Activated naive CD8-positive, alpha-beta T cell treated with anti-CD3 and anti-CD28 coated beads for 36 hours (primary cell): ENCODE data around the gene OTUD5. TPM values are rescaled to one million over a fixed set of nuclear protein-coding genes. Genes with fewer than 3 reads are reported as not detected.
"Not testable (repeated sequence)": the region's sequence is repeated elsewhere in the genome, so short reads cannot be mapped to it uniquely, and the experiment has no call there.

Source experiments
- DNase-seq: peaks from one replicate; pipeline ENCODE4 v3.0.0; 2021
- H3K27ac Mint-ChIP-seq: one replicate; pipeline ENCODE4 v1.8.0; 2022; ENCODE audit warnings: mild to moderate bottlenecking, moderate library complexity, mixed read lengths
- H3K27me3 Mint-ChIP-seq: one replicate; pipeline ENCODE4 v1.8.0; 2022; ENCODE audit warnings: mild to moderate bottlenecking, mixed read lengths
- H3K36me3 Mint-ChIP-seq: one replicate; pipeline ENCODE4 v1.8.0; 2021; ENCODE audit warnings: mild to moderate bottlenecking, mixed read lengths
- H3K4me1 Mint-ChIP-seq: one replicate; pipeline ENCODE4 v1.8.0; 2021; ENCODE audit warnings: mixed read lengths
- H3K4me3 Mint-ChIP-seq: one replicate; pipeline ENCODE4 v1.8.0; 2022; ENCODE audit warnings: mild to moderate bottlenecking, moderate library complexity, mixed read lengths
- H3K9me3 Mint-ChIP-seq: one replicate; pipeline ENCODE4 v1.8.0; 2022; ENCODE audit warnings: mixed read lengths
- total RNA-seq, 2 experiments: library from RNA; stranded (reverse); gene quantifications; one replicate each; pipeline ENCODE4 v1.2.3, GENCODE V29; 2021

OTUD5 gene
- total RNA-seq, 2 experiments from 2014 or later = 57.3 to 59.5 TPM

DNA sequence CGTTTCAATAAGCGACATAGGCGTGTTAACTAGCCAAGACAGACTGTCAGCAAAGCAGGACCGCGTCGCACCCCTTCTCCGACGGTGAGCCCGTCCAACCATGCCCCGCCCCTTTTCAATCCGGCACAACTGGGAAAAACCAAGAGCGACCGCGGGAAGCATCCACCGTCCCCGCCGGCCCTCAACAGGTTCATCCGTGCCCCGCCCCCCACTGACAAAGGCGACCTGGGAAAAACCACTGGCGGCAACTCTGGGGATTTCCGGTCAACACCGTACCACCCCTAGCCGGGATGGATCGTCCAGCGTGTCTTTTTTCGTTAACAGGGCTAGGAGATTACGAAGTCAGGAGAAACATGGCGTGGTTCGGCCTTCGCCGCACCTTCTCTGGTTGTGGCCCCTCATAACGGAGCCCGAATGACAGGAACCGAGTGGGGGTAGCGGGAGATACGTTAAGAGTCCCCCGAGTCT, 60.2 kb downstream of the OTUD5 start:
- H3K27me3 Mint-ChIP-seq = no peaks in the 10 kb centered on the region
- peak overlapping the region; percentile 92 for H3K27ac Mint-ChIP-seq
- no peaks in the 10 kb centered on the region for H3K9me3 Mint-ChIP-seq
- peak overlapping the region; percentile 89 for H3K4me3 Mint-ChIP-seq
- H3K36me3 Mint-ChIP-seq = peaks cover 9% of the 10 kb centered on the region
- peak; percentile 67 for DNase-seq
- peaks cover 20% of the 10 kb centered on the region for H3K4me1 Mint-ChIP-seq

DNA sequence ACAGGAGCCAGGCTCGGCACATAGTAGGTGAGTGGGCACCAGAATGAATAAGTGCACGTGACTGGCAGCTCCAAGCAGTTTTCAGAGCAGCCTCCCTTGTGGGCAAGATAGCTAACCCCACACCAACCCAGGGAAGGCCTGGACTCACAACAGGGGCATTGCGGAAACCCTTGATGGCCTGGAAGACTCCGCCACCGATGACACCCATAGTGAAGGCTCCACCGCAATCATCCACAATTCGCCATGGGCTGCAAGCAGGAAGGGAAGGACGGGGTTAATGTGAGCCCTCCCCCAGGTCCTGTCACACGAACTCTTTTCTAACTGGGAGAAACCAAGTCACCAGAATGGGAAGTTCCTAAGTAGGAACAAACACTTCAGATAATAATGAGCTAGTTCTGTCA, 60.8 kb downstream of the OTUD5 start:
- peaks cover 23% of the 10 kb centered on the region for H3K4me1 Mint-ChIP-seq
- no peak for DNase-seq
- H3K27me3 Mint-ChIP-seq = no peaks in the 10 kb centered on the region
- H3K9me3 Mint-ChIP-seq = no peaks in the 10 kb centered on the region
- H3K4me3 Mint-ChIP-seq = peak overlapping the region; percentile 89
- H3K27ac Mint-ChIP-seq = peak overlapping the region; percentile 92
- H3K36me3 Mint-ChIP-seq = peaks cover 7% of the 10 kb centered on the region

DNA sequence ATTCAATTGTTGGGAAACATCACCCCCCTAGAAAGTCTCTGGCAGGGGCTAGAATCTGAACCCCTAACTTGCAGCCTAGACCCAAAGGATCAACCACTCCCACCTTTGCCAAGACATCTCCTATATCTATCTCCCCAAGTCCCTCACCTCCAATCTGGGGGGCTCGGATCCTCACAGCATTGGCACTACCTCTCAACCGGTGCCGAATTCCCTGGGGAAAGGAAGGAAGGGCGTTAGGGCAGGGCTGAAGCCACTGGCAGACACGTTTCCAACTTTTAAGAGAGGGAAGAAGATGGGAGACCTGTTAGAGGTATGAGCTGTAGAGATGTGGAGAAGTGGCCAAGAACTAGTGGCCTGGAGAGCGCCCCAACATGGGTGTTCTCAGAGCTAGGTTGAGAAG, 62.5 kb downstream of the OTUD5 start:
- H3K27ac Mint-ChIP-seq = peak overlapping the region; percentile 12
- no peaks in the 10 kb centered on the region for H3K27me3 Mint-ChIP-seq
- H3K36me3 Mint-ChIP-seq = peaks cover 7% of the 10 kb centered on the region
- DNase-seq = no peak
- H3K4me1 Mint-ChIP-seq = peaks cover 30% of the 10 kb centered on the region
- H3K9me3 Mint-ChIP-seq = no peaks in the 10 kb centered on the region
- no peak overlapping the region for H3K4me3 Mint-ChIP-seq

DNA sequence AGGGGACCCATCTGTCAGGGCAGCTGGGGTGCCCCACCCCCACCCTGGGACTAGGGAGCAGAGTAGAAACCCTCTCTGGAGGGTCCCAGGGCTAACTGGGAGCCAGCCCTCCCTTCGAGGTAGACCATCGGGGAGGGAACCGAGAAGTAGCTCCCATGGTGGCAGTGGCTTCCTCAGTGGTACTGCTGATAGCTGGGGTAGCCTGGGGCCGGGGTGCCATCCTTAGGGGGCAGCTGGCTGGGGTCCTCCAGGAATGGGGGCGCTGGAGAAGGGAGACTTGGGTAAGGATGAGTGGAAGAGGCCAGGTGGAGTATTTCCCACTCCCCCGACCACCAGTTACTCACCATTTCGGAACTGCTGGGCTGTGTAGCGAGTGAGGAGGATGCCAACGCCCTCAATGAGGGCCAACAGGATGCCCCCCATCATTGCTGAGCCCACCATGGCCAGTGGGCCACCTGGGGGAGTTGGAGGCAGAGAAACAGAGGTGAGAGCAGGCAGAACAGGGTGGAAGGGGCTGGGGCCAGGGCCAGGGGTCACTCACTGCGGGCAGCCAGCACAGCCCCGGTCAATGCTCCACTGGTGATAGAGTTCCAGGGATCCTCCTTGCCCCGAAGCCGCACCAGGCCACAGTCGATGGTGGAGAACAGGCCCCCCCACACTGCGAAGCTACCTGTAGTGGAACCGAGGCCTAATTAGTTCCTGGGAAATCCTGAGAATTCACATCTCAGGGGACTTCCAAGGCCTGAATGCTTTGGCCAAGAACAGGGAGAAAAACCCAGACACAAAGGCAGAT, 63.7 kb downstream of the OTUD5 start:
- Mint-ChIP-seq H3K36me3 (peaks cover 7% of the 10 kb centered on the region), H3K27me3 (no peaks in the 10 kb centered on the region), H3K4me3 (no peak overlapping the region), H3K9me3 (no peaks in the 10 kb centered on the region), H3K4me1 (peaks cover 28% of the 10 kb centered on the region), H3K27ac (no peak overlapping the region)
- no peak for DNase-seq

DNA sequence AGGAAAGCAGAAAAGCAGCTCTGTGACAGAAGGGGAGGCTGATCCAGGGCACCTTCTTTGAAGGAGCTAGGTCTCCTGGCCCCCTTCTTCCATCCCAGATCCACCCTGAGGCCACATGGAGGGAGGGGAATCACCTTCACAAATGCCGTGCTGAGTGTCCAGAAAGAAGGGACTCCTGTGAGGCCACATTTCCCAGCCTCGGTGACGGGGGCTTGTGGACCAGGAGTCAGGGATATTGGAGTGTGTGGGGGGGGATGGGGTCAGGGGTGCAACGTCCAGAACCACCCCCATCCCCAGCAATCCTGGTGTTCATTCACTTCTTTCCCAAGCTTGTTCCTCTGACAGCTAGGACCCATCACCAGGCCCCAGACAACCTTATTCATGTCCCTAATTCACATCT, 64.5 kb downstream of the OTUD5 start:
- H3K36me3 Mint-ChIP-seq = peaks cover 7% of the 10 kb centered on the region
- H3K27ac Mint-ChIP-seq = no peak overlapping the region
- no peak overlapping the region for H3K4me3 Mint-ChIP-seq

DNA sequence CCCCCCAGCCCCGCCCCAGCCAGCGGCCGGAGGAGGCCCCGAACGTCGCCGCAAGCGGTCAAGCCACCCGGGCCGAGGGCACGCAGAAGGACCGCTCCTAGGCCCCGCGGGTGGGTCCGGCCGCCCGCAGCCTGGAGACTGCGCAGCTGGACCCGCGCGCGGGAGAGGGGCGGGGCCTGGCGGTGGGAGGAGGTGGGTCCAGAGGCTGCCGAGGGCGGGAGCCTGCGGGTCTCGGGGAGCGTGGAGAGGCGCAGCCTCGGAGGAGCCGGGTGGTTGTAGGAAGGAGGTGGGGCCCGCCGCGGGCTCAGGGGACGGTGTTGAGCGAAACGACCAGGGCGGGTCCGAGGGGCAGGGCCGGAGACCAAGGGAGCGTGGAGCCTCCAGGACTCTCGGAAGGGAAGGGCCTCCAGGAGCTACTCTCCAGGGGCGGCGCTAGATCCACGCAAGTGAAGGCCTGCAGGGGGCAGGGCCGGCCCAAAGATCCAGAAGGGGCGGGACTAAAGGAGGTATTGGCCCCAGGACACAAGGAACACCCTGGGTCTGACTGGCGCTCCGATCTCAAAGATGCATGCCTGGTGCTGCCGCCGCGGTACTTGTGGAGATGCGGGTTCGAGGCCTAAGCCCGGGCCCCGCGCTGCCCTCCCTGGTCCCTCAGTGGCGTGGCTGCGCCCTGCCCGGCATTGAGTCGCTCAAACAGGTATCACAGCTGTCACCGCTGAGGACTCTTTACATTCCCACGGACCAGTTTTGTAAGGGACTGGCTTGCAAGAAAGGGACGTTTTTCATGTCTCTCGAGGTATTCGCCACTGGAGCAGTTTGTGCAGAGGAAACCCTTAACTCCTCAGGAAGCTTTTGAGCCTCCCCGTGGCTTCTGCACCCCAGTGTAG, 65.8 kb downstream of the OTUD5 start:
- Mint-ChIP-seq H3K27me3 (no peaks in the 10 kb centered on the region), H3K36me3 (peaks cover 7% of the 10 kb centered on the region), H3K4me3 (peak overlapping the region; percentile 70), H3K4me1 (peaks cover 23% of the 10 kb centered on the region), H3K9me3 (no peaks in the 10 kb centered on the region), H3K27ac (peak overlapping the region; percentile 38)
- DNase-seq = peak; percentile 75

More for the DNA sequence above, 64.5 kb downstream of the OTUD5 start:
- H3K4me1 Mint-ChIP-seq = peaks cover 26% of the 10 kb centered on the region
- no peaks in the 10 kb centered on the region for H3K9me3 Mint-ChIP-seq
- no peaks in the 10 kb centered on the region for H3K27me3 Mint-ChIP-seq
- DNase-seq = no peak

DNA sequence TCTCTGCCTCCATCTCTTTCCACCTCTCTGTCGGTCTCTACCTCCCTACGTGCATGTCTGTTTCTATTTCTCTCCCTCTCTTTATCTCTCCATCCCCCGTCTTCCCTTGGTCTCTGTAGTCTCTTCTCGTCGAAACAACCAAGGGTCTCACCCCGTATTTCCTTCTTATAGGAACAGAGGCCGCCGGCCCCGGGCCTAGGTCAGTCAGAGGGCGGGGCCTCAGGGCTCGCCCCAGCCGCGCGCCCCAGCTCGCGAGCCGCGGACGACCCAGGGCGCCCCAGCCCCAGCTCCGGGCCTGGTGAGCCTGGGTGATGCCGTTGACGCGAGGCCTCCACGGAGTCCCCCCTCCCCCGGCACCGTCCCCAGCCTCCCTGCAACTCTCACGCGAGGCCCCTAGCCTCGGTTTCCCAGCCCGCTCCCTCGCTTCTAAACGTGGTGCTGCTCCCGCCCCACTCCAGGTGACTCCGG, 66.4 kb downstream of the OTUD5 start:
- Mint-ChIP-seq H3K27me3 (no peaks in the 10 kb centered on the region), H3K9me3 (no peaks in the 10 kb centered on the region), H3K4me3 (peak overlapping the region; percentile 83), H3K4me1 (peaks cover 19% of the 10 kb centered on the region), H3K27ac (peak overlapping the region; percentile 80), H3K36me3 (peaks cover 7% of the 10 kb centered on the region)
- peak; percentile 29 for DNase-seq

DNA sequence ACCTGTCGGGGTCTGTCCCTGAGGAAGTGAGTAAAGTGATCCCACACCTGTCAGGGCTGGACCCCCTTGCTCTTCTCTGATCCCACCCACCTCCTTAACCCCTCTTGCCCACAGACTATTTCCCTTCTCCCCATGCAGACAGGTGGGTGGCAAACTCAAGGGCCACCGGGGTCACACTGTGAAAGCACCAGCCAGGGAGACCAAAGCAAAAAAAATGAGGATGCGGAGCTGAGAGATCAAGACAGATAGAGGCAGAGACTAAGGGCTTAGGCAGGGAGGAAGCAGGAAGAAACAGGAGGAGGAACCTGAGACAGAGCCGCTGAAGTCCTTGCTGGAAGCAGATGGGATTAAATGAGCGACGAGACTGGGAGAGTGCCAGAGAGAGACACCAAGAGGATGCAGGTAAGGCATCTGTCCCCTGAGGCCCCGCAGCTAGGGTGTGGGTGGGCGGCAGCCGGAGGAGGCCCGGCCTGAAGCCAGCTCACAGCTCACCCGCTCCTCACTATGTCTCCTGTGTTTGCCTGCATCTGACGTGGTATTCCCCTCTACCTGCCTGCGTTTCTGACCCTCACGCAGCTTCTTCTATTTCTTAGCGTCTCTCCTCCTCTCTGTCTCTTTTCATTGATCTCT, 67.0 kb downstream of the OTUD5 start:
- peak overlapping the region; percentile 83 for H3K4me3 Mint-ChIP-seq
- DNase-seq = no peak

DNA sequence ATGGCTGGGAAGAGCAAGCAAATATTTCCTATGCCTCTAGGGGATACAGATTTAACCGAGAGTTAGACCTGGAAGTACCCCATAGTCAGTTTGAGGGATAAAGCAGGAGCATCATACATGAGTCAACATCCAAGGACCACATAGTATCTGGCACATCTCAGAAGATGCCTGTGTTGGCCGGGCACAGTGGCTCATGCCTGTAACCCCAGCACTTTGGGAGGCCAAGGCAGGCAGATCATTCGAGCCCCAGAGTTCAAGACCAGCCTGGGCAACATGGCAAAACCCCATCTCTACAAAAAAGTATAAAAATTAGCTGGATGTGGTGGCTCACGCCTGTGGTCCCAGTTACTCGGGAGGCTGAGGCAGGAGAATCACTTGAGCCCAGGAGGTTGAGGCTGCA, 70.8 kb downstream of the OTUD5 start:
- H3K27ac Mint-ChIP-seq, DNase-seq, H3K4me1 Mint-ChIP-seq, H3K27me3 Mint-ChIP-seq, H3K36me3 Mint-ChIP-seq, H3K4me3 Mint-ChIP-seq, H3K9me3 Mint-ChIP-seq: not testable (repeated sequence)

More for the DNA sequence above, 67.0 kb downstream of the OTUD5 start:
- Mint-ChIP-seq H3K9me3 (no peaks in the 10 kb centered on the region), H3K27ac (peak overlapping the region; percentile 80), H3K36me3 (peaks cover 4% of the 10 kb centered on the region), H3K4me1 (peaks cover 18% of the 10 kb centered on the region), H3K27me3 (no peaks in the 10 kb centered on the region)

DNA sequence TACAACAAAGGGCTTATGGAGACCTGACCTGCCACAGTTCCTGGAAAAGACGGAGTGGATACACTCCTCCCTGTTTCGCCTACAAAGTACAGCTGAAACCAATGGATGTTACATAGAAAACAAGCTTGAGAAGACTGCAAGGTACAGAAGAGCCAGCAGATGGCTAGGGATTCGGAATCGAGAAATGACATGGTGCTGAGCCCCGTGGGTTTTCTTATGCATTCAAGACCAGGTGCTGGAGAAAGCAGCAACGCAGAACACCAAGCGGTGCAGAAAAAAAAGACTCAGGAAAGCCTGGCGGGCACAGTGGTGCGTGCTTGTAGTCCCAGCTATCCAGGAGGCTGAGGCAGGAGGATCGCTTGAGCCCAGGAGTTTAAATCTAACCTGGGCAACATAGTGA, 73.7 kb downstream of the OTUD5 start:
- Mint-ChIP-seq H3K4me3 (no peak overlapping the region), H3K36me3 (no peaks in the 10 kb centered on the region), H3K27me3 (no peaks in the 10 kb centered on the region), H3K4me1 (no peaks in the 10 kb centered on the region), H3K27ac (no peak overlapping the region), H3K9me3 (no peaks in the 10 kb centered on the region)
- DNase-seq = no peak

DNA sequence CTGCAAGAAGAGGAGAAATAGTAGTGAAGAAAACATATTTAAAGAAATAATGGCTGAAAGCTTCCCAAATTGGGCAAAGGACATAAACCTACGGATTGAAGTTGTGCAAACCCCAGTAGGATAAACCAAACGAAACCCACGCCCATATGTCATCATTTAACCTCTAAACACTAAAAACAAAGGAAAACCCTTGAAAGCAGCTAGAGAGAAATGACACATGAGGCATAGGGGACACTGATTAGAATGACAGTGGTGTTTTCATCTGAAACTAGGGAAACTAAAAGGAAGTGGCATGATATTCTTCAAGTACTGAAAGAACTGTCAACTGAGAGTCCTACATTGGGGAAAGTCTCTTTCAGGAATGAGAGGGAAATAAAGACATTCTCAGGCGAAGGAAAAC, 80.5 kb downstream of the OTUD5 start:
- not testable (repeated sequence) for H3K4me3 Mint-ChIP-seq

More for the DNA sequence above, 80.5 kb downstream of the OTUD5 start:
- not testable (repeated sequence) for H3K4me1 Mint-ChIP-seq, H3K36me3 Mint-ChIP-seq, H3K9me3 Mint-ChIP-seq, H3K27ac Mint-ChIP-seq, DNase-seq, H3K27me3 Mint-ChIP-seq

Other genes with a start within 250 kb of the OTUD5 start
- not detected for gene GLOD5, start 195.9 kb downstream of the OTUD5 start, total RNA-seq
- gene GATA1, start 171.0 kb downstream of the OTUD5 start, total RNA-seq = not detected
- 10 to 100 TPM; 45.3 to 50.0 TPM for gene HDAC6, start 155.5 kb downstream of the OTUD5 start, total RNA-seq
- gene ERAS, start 131.1 kb downstream of the OTUD5 start, total RNA-seq = under 1 TPM; 0.54 to 0.70 TPM
- gene PCSK1N, start 122.0 kb downstream of the OTUD5 start, total RNA-seq = 1 to 10 TPM; 1.4 to 1.8 TPM
- gene TIMM17B, start 59.8 kb downstream of the OTUD5 start, total RNA-seq = 10 to 100 TPM; 57.8 to 60.5 TPM
- 10 to 100 TPM; 84.3 to 85.7 TPM for gene PQBP1, start 59.7 kb downstream of the OTUD5 start, total RNA-seq
- 10 to 100 TPM; 20.8 to 24.0 TPM for gene SLC35A2, start 46.0 kb downstream of the OTUD5 start, total RNA-seq
- gene PIM2, start 38.6 kb downstream of the OTUD5 start, total RNA-seq = 100 to 1,000 TPM; 213 to 219 TPM
- gene KCND1, start 14.2 kb upstream of the OTUD5 start, total RNA-seq = 1 to 10 TPM; 1.2 to 1.3 TPM
- gene GRIPAP1, start 44.7 kb upstream of the OTUD5 start, total RNA-seq = 10 to 100 TPM; 53.7 to 54.3 TPM
- 10 to 100 TPM; 21.0 to 23.3 TPM for gene TFE3, start 85.8 kb upstream of the OTUD5 start, total RNA-seq
- 1 to 10 TPM; 3.7 to 4.3 TPM for gene CCDC120, start 101.4 kb upstream of the OTUD5 start, total RNA-seq
- 10 to 100 TPM; 10.1 to 11.9 TPM for gene PRAF2, start 116.4 kb upstream of the OTUD5 start, total RNA-seq
- gene WDR45, start 122.3 kb upstream of the OTUD5 start, total RNA-seq = 10 to 100 TPM; 23.7 to 31.1 TPM
- gene GPKOW, start 166.1 kb upstream of the OTUD5 start, total RNA-seq = 10 to 100 TPM; 19.9 to 20.0 TPM
- gene MAGIX, start 205.2 kb upstream of the OTUD5 start, total RNA-seq = under 1 TPM; 0.47 to 0.88 TPM
- 10 to 100 TPM; 46.8 to 48.2 TPM for gene PLP2, start 214.3 kb upstream of the OTUD5 start, total RNA-seq
- 10 to 100 TPM; 16.3 to 16.7 TPM for gene PRICKLE3, start 228.8 kb upstream of the OTUD5 start, total RNA-seq
- 1 to 10 TPM; 4.4 to 4.6 TPM for gene SYP, start 242.6 kb upstream of the OTUD5 start, total RNA-seq